Mesenteric fat pad (tissue), 1 donor: ENCODE results near the gene CITED4. TPM values are rescaled to one million over a fixed set of nuclear protein-coding genes. Genes with fewer than 3 reads are reported as not detected.
"Not testable (repeated sequence)": the region's sequence is repeated elsewhere in the genome, so short reads cannot be mapped to it uniquely, and the experiment has no call there.

Experiments
- DNase-seq: peaks from one replicate; pipeline ENCODE4 v3.0.0-alpha.2; 2020; ENCODE audit warnings: low spot score
- long read RNA-seq: library from polyadenylated mRNA; unstranded; transcript quantifications from one replicate; pipeline ENCODE4 v2.0.0, GENCODE V29; 2020
- total RNA-seq: library from RNA; stranded (reverse); fragmentation: NEBNext Ultra II Directional; extraction: Animal tissue kit (Norgen Biotek cat#: 25700); gene quantifications from one replicate; pipeline ENCODE4 v1.2.1, GENCODE V29; 2021
- donor health status: DM: yes; HTN: yes; CAD: no.

Gene CITED4
- 20.6 TPM for total RNA-seq
- long read RNA-seq, result 0 reads

- peak; percentile 99 for DNase-seq
These were observed at the start of gene CITED4 for GRCh38 chr1:40862008-40862863. Gene CITED4 (minus strand): TSS chr1:40862363. CDS start chr1:40862127, 236 bp downstream.

GRCh38 chr1:40911105-40911504 lies 48.9 kb upstream of the CITED4 start:
- DNase-seq, result no peak

- no peak for DNase-seq
These were observed 47.1 kb upstream of the CITED4 start for GRCh38 chr1:40909281-40909680.

- DNase-seq, result no peak
These were observed 46.2 kb upstream of the CITED4 start for GRCh38 chr1:40908350-40908749.

- DNase-seq, result no peak
These were observed 45.7 kb upstream of the CITED4 start for GRCh38 chr1:40907899-40908298.

GRCh38 chr1:40906781-40907400 lies 44.7 kb upstream of the CITED4 start:
- no peak for DNase-seq

- DNase-seq, result no peak
These were observed 42.9 kb upstream of the CITED4 start for GRCh38 chr1:40905061-40905460.

GRCh38 chr1:40903106-40903505 lies 40.9 kb upstream of the CITED4 start:
- DNase-seq, result no peak

GRCh38 chr1:40901886-40902852 lies 40.0 kb upstream of the CITED4 start:
- DNase-seq, result no peak

- no peak for DNase-seq
These were observed 37.2 kb upstream of the CITED4 start for GRCh38 chr1:40899230-40899870.

- no peak for DNase-seq
These were observed 36.3 kb upstream of the CITED4 start for GRCh38 chr1:40898431-40898901.

GRCh38 chr1:40897513-40897912 lies 35.4 kb upstream of the CITED4 start:
- DNase-seq, result no peak

GRCh38 chr1:40896482-40896881 lies 34.3 kb upstream of the CITED4 start:
- no peak for DNase-seq

- no peak for DNase-seq
These were observed 33.4 kb upstream of the CITED4 start for GRCh38 chr1:40895601-40896000.

- not testable (repeated sequence) for DNase-seq
These were observed 32.7 kb upstream of the CITED4 start for GRCh38 chr1:40894858-40895257.

- no peak for DNase-seq
These were observed 32.3 kb upstream of the CITED4 start for GRCh38 chr1:40894455-40894854.

- DNase-seq, result no peak
These were observed 31.8 kb upstream of the CITED4 start for GRCh38 chr1:40893946-40894345.

- DNase-seq, result no peak
These were observed 30.2 kb upstream of the CITED4 start for GRCh38 chr1:40892354-40892753.

- DNase-seq, result no peak
These were observed 28.6 kb upstream of the CITED4 start for GRCh38 chr1:40890771-40891170.

GRCh38 chr1:40887652-40888051 lies 25.5 kb upstream of the CITED4 start:
- no peak for DNase-seq

- DNase-seq, result no peak
These were observed 24.8 kb upstream of the CITED4 start for GRCh38 chr1:40887012-40887378.
